ENCODE results near the gene SPAG8.

Gene SPAG8, protein sequence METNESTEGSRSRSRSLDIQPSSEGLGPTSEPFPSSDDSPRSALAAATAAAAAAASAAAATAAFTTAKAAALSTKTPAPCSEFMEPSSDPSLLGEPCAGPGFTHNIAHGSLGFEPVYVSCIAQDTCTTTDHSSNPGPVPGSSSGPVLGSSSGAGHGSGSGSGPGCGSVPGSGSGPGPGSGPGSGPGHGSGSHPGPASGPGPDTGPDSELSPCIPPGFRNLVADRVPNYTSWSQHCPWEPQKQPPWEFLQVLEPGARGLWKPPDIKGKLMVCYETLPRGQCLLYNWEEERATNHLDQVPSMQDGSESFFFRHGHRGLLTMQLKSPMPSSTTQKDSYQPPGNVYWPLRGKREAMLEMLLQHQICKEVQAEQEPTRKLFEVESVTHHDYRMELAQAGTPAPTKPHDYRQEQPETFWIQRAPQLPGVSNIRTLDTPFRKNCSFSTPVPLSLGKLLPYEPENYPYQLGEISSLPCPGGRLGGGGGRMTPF

DNA sequence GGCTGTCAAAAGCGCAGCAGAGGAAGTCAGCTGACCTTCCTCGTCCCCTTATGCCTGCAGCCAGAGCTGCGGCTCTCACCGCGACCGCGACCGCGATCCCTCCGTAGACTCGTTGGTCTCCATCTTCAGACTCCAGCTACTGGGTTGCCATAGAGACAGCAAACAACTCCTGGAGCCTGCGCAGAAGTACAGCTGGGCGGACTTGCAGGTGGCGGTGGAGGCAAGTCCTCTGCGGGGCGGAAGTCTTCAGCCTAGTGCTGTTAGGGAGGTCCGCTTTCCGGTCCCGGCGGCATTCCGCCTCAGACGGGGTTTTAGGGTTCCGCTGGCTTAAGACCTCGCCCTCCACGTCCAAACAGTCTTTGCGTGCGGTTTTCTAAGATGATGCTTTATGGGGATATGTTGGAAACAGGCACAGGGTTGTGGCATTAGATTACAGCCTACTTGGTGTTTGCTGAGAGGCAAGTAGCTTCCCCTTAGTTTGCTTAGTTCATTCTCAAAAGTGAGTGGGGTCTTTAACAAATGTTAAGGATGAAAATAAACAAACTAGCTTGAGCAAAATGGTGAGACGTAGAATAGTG, at the start of gene SPAG8:
Gene SPAG8, minus strand, starts transcription at position 238 of the 578 bp plus-strand sequence. Its CDS starts 115 bp downstream, at position 123.
- peak; percentile 97 for DNase-seq (ENCODE audit: low read depth, low spot score)

DNA sequence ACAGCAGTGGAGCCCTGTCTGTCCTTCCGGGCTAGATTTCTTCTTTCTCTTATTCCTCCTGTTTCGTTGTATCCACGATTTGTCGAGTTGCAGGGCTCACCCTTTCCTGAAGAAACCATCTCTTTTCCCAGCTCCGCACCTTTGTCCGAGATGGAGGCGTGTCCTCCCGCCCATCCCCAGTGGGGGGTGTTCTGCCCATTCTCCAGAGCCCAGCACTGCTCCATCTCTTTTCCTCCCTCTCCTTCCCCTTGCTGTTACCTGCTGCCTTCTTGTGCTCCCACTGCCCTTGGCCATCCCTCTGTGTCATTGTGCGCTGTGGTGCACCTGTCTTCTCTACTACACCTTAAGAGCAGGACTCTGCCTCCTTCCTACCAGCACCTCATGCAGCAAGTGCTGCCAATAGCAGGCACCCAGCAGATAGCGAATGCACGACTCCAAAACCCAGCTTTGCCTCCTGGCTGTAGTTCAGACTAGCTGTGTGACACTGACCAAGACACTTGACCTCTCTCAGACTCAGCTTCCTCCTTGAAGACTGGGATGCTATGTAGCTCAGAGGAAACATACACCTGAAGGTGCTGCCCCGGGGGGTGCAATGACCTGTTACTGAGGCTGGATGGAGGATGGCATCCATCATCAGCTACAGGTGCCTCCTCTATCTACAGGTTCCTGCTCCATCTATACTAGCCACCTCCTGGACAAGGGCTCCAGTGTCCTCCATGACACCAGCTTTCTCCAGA, 49.3 kb upstream of the SPAG8 start:
- no peak for DNase-seq (ENCODE audit: low read depth, low spot score)

DNA sequence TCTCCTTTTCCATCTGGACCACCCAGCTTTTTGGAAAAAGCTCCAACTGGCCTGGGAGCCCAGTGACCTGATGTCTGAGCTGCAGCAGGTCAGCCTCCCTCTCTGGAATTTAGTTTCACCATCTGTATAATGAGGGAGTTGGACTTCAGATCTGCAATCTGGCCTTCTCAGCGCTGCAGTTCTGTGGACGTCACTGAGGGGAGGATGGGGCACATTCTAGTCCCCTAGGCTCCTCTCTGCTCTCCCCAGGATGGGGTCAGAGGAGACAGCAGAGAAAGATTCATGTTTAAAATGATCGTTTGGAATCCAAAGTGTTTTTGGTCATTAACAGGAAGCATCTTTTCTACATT, 47.9 kb upstream of the SPAG8 start:
- no peak for DNase-seq (ENCODE audit: low read depth, low spot score)

DNA sequence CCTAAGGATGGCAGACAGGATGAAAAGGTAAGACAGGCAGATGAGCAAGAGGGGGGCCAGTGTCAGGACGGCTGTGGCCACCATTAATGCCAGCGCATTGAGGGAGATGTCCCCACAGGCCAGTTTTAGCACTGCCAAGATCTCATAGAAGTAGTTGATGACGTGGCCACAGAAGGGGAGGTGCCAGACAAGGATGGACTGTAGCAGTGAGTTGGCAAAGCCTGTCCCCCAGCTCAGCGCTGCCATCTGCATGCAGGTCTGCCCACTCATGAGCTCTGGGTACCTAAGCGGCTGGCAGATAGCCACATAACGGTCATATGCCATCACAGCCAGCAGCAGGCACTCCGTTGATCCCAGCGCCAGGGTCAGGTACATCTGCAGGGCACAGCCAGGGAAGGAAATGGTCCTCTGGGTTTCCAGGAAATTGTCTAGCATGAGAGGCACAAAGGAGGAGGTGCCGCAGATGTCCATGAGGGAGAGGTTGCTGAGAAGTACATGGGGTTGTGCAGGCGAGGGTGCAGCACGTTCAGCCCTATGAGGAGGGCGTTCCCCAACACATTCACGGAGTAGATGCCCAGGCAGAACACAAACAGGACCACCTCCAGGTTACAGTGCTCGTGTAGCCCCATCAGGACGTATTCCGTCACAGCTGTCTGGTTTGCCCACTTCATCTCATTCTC, 47.4 kb upstream of the SPAG8 start:
- peak; percentile 26 for DNase-seq (ENCODE audit: low read depth, low spot score)

DNA sequence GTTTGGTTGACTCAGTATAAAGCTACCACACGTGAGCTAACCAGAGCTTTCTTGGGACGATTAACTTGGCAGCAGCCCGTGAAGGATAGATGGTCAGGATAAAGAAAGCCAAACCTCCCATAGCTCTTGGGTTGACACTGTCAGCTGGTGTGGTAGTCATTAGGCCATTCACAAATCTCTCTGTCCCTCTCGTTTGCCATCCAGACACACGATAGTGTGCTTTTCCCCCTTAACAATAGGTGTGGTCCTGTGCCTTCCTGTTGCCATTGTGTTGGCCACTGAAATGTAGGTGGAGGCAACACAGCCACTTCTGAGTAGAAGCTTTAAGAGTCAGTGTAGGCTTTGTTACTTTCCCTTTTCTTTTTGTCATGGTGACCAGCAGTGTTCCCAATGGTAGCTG, 46.4 kb upstream of the SPAG8 start:
- no peak for DNase-seq (ENCODE audit: low read depth, low spot score)

DNA sequence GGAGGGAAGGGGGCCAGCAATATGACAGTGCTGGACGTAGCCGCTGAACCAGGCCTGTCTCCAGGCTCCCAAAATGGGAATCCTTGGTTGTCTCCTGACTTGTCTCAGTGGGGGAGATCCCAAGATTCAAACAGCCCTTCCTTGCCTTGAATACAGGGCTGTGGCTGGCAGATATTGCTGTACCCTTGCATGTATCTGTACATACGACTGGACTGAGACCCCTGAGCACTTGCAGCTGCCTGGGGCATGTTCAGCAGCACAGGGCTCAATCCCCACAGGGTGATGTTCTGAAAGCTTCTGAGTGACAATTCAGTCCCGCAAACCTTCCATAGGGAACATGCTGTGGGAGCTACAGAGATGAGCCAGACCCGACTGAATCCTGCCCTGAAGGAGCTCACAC, 44.8 kb upstream of the SPAG8 start:
- no peak for DNase-seq (ENCODE audit: low read depth, low spot score)

DNA sequence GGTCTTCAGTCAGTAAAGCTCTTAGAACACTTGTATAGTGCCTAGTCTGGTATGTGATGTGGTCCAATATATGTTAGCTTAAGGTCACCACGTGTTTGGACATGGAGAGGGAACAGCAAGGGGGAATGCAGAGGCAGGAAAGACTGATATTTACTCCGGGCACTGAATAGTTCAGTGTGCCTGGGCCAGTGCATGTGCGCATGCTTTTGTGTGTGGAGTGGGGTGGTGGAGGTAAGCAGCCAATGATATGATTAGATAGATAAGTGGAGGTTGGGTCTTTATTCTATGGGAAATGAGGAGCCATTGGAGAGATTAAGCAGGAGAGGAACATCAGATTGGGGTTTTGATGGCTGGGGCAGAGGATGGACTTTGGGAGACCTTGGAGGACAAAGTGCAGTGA, 44.1 kb upstream of the SPAG8 start:
- DNase-seq (ENCODE audit: low read depth, low spot score): no peak

DNA sequence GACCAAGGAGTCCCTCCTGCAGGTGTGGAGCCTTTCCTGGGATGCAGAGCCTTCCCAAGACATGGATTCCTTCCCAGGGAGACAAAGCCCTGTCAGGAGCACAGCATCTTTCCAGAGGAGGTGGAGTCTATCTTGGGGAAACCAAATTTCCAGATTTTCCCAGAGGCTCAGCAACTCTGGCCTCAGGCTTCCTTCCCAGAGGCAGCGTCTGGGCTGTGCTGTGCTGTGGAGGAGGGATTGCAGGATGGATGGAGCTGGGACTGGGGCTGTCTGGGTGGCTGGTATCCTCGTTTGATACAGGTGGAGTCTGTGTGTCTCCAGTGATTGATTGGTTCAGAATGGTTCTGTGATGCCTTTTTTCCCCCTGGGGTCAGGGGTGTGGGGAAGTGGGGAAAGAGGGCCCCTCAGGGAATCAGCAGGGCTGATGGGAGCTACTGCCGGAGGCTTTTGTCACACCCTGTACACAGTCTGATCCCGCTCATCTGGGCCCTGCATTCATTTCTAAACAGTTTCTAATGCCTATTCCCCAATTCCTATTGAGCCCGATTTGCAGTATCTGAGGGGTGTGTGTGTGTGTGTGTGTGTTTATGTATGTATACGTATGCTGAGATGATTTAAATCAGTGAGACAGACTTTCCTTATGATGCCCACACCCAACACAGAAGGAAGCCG, 42.2 kb upstream of the SPAG8 start:
- DNase-seq (ENCODE audit: low read depth, low spot score): no peak

DNA sequence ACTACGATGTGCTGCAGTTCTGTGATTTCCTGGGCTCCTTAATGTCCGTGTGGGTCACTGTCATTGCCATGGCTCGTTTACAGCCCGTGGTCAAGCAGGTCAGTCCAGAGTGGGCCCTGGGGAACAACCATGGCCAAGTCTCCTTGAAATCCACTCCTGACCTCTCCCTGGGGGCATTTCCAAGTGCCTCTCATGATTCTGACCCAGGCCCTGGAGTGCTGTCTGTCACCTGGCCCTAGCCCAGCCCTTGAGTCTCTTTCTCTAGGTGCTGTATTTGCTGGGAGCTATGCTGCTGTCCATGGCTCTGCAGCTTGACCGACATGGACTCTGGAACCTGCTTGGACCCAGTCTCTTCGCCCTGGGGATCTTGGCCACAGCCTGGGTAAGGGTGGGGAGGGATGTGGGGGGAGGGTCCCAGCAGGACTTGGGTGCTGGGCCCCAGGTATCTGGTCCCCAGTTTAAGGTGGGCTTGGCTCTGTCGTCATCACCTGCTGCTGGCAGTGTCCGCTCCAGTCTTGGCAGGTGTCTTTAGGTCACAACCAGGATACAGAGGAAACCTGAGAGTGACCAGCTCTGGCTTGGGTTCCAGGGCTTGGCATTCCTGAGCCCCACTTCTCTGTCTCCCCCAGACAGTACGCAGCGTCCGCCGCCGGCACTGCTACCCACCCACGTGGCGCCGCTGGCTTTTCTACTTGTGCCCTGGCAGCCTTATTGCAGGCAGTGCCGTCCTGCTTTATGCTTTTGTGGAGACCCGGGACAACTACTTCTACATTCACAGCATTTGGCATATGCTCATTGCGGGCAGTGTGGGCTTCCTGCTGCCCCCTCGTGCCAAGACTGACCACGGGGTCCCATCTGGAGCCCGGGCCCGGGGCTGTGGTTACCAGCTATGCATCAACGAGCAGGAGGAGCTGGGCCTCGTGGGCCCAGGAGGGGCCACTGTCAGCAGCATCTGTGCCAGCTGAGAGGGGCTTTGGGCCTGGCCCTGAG, 41.1 kb upstream of the SPAG8 start:
- no peak for DNase-seq (ENCODE audit: low read depth, low spot score)

DNA sequence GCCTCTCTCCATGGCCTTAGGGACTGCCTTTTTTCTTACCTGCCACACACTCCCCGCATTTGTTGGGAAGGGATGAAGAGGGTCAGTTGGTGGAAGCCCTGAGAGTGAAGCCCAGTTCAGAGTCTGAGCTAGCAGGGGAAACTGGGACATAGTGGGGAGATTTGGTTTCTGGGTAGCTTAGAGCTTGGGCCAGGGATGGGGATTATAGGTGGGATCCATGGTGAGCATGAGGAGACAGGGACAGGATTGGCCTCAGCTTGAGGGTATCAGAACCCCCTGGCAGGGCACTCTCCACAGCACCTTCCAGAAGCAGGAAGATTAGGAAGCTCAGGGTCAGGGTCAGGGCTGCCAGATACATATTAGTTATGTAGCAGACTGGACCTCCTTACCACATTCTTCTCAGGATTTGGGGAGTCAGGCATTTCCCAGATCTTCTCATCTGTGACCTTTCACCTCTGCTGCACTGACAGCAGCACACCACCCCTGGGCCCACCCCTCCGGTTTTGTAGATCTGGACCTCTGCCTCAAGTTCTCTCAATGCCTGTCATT, 40.3 kb upstream of the SPAG8 start:
- no peak for DNase-seq (ENCODE audit: low read depth, low spot score)

DNA sequence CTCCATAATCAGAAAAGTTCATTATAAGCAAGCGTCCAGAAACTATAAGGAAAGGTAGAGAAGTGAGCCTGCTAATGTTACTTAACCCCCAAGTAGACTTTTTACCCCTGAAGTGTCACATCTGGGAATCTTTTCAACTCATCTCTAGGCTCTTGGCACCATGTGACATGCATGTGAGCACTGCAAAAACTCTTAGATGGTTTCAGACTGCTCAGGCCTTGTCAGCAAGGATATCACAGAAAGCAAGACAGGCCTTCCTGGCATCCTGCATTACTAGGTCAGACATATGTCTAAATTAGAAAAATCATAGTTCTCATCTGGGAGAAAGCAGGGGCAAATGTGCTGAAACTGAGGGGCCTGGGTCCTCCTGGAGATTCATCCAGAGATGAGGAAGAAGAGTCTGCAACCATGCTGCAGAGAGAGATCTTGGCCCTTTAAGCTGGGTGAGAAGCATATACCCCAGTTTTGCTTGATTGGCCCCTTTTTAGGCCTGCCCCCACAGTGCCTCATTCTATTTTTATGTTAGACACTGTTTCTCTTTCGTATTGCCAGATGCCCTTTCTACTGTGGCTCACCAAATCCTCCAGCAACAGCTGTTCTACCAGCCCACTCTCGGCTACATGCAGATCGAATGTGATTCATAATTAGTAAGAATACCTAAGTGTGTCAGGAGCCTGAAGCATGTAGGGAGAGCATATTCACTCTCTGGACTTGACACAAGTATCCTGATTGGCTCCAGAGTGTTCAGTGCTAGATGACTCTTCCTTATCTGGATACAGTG, 35.9 kb upstream of the SPAG8 start:
- DNase-seq (ENCODE audit: low read depth, low spot score): peak; percentile 41

DNA sequence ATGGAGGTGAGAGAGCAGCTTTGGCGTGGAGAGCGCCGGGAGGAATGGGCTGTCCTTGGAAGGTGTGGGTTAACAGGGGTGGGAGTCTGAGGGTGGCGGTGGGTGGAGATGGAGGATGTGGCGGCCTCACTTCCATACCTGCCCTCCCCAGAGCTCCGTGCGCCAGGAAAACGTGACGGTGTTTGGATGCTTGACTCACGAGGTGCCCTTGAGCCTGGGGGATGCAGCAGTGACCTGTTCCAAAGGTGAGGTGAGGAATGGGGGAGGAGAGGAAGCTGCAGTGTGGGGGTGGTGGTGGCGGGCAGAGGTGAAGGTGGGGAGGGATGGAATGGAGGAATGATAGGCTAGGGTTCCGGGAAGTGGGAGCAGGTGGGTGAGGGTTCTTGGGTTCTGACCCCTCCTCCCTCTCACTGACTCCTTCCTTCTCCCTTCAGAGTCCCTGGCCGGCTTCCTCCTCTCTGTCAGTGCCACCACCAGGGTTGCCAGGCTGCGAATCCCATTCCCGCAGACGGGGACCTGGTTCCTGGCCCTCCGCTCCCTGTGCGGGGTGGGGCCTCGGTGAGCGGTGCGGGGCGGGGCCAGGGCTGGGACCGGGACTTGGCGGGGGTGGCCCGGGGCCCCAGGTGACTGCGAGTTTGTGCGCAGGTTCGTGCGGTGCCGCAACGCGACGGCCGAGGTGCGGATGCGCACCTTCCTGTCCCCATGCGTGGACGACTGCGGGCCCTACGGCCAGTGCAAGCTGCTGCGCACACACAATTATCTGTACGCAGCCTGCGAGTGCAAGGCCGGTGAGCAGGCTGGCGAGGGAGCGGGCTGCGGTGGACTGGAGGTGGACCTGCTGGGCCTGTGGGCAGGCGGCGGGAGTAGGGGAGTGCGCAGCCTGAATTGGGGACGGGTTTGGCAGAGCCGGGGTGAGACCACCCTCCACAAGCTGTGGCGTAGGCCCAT, 34.0 kb upstream of the SPAG8 start:
- DNase-seq (ENCODE audit: low read depth, low spot score): no peak

DNA sequence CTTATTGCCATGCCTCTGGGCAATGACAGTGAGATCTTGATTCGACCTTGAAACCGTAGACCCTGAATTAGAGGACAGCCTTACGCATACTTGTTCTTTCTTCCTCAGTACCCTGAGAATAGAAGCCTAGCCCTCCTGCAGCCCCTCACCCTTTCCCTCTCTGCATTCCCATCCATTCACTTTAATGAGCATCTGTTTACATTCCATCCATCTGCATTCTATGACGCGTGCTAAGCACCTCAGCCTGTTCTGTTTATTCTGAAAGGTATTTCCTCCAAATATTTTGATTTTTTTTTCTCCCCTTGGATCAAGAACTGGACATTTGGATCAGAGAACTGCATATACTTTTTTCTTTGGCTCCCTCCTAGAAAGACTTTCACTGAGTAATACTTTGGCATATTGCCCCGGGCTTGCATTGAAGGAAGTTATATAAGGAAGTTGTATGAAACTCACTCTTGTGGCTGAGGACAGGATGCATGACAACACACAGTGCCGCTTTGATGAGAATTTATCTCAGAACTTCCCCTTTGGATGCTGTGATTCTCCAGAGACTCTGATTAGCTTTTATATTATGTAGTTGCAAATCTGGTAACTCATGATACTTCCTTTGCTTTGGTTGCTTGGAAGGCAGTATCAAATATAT, 32.7 kb upstream of the SPAG8 start:
- peak; percentile 75 for DNase-seq (ENCODE audit: low read depth, low spot score)

DNA sequence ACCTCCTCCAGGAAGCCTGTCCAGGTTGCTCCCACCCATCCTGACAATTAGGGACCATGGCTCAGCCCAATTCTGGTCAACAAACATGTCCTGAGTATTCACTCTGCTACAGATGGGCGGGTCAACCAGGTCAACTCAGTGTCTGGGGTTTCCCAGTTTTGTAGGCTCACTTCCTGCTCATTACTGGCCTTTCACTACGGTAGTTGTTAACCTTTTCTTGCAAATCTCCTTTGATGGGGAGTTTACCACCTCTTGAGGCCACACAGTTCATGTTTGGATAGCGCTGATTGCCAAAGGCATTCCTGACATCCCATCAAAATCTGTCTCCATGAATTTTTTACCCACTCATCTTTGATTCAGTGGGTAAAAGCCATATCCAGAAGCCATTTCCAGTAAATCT, 30.7 kb upstream of the SPAG8 start:
- DNase-seq (ENCODE audit: low read depth, low spot score): no peak

DNA sequence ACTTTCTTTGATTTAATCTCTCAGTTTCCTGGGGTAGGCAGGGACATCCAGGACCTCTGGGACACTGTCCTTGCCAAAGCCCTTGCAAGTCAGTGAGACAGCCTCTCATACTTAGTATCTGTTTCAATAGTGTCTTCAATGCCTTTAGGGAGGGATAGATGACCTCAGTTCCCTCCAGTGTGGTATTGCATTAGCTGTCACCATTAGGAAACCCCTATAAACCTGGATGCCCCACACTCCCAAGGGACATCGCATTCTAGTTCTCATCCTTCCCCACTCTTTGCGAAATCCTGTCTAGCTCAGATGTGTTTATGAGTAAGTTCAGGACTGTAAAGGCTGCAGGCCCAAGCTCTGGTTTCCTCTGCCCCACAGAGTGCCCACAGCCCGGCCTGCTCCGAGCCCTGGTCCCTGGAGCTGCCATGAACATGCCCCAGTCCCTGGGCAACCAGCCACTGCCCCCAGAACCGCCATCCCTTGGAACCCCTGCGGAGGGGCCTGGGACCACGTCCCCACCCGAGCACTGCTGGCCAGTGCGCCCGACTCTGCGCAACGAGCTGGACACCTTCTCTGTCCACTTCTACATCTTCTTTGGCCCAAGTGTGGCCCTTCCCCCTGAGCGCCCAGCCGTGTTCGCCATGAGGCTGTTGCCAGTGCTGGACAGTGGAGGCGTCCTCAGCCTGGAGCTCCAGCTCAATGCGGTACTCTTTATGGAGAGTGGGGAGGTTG, 30.1 kb upstream of the SPAG8 start:
- no peak for DNase-seq (ENCODE audit: low read depth, low spot score)

DNA sequence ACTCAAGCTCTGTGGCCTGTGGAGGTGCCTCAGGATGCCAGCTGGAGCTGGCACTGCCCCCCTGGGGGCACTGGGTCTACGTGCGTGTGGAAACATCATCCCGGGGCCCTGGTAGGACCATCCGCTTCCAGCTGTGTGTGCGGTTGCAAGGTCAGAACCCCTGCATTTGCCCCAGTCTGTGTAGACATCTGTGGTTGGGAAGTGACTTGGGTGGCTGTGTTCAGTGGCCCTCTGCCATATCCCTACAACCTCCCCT, 29.5 kb upstream of the SPAG8 start:
- DNase-seq (ENCODE audit: low read depth, low spot score): no peak
